HG02981 (cell line): ENCODE data around the gene LGALS9B.
"Not testable (repeated sequence)": the region's sequence is repeated elsewhere in the genome, so short reads cannot be mapped to it uniquely, and the experiment has no call there.

ENCODE experiments used
- ATAC-seq: cut with Tn5 transposase; IDR thresholded peaks from one replicate; pipeline ENCODE4 v1.9.1; 2021; ENCODE audit warnings: mild to moderate bottlenecking, moderate library complexity; ENCODE audit not compliant: unreplicated experiment

LGALS9B gene

DNA sequence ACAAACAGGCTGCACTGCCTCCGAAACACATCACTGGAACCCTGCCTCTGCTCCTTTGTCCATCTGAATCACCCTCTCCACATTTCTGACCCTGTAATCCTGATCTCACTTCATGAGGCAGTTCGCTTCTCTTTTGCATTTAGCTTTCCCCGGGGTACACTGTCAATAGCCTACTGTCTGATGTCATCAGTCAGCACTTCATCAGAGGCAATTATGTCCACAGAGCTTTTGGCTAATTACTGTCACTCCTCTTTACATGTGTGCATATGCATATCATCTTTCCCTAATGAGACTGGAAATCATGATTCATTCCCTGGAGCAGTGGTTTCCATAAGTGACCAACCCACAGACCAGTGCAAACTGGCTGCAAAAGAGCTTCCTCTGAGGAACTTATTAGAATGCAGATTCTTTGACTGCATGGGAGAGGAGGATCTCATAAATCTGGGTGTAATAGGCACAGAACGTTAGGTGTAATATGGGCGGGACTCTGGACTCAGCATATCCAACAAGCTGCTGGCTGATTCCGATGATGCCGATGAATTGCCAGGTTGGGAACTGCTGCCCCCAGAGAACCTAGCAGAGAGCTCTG is 49.8 kb downstream of the LGALS9B start:
- not testable (repeated sequence) for ATAC-seq

DNA sequence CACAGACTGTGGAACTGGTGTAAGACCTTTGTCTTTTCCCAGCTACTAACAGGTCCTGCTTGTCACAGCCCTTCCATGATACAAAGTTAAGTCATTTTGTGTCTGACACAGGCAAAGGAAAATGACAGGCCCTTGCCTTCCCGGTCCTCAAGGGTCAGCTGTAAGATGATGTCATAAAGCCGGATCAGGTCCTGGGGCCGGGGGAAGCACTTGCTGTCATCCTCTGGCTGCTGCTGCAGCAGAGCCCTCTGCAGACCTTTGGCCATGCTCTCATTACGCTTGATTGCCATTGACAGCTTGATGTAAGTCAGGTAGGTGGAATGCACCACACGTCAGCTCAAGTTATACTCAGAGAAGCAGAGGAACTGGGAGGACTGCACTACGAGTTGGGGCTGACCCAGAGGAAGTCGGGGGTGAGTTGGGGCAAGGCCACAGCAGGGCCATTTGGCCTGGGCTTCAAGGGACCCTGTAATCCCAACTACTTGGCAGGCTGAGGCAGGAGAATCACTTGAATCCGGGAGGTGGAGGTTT is 50.9 kb downstream of the LGALS9B start:
- ATAC-seq = not testable (repeated sequence)

DNA sequence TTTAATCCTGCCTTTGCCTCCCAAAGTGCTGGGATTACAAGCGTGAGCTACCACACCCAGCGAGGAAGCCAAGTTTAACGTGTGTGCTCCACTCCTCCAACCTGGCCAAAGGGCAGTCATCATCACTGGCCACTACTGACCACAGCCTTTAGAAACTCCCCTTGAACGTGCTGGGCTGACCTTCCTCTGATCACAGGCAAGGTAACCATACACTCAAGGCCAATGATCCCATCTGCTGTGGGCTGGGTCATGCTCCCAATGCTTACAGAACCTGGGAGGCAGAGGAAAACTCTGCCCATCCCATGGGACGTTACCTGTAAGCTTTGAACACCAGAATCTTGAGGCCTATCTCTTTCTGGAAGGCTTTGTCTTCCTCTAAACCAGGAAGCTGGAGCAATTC is 51.9 kb downstream of the LGALS9B start:
- not testable (repeated sequence) for ATAC-seq

DNA sequence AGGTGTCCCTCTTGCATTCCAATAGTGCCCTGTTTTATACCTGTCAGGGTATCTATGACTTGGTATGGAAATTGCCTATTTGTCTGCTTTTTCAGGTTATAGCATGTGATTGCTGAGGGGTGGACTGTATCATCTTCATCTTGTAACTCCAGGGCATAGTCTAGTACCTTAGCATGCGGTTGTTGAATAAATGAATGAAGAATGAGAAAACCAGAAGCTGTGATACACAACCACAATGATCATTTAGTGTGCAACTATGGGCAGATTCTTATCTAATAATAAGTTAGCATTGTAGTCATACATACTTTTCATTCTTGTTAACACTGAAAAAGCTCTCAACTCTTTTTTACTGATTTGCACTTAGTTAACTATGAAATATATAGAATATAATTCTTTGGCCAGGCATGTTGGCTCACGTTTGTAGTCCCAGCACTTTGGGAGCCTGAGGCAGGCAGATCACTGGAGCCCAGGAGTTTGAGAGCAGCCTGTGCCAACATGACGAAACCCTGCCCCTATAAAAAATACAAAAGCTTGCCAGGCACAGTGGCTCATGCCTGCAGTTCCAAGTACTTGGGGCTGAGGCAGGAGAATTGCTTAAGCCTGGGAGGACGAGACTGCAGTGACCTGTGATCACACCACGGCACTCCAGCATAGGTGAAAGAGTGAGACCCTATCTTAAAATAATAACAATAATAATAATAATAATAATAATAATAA is 65.9 kb downstream of the LGALS9B start:
- not testable (repeated sequence) for ATAC-seq

DNA sequence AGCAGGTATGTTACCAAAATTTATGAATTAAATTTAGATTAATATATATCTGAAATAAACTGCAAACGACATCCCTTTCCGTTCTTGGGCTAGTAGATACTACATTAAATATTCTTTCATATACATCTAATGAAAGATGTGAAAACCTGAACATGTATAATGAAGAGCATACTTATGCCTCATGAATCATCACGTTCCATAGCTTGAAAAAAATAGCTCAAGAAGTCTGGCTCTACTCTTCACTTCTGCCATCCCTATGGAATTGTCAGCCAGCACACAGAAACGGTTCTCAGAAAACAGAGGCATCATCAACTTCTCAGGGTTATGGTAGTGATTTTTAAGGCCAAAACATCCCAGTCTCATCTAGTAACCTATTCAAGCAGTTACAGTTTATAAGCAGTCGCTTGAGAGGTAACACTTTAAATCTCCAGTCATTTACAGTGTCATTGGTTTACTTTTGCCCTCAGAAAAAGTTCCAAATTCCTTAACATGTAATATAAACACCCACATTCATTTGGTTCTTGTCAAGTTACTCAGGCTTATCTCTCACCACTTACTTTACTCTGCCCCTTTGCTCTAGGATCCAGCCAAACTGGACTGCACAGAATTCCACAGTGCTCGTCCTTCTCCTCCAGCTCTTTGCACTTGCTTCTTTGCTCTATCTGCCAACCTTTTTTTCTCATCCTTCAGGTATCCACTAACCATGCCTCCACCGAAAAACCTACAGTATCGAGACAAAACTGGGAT is 66.6 kb downstream of the LGALS9B start:
- not testable (repeated sequence) for ATAC-seq
